Heart left ventricle (tissue), 16 donors: ENCODE data around the gene B4GAT1. TPM values are rescaled to one million over a fixed set of nuclear protein-coding genes. Genes with fewer than 3 reads are reported as not detected.
A peak's percentile ranks its signal among the peaks of the same experiment; 100 is the strongest.

Source experiments
- ATAC-seq, 4 donors: fragments of 200-7000 bp; cut with Tn5 transposase; one replicate each; pipeline ENCODE4 v1.9.1; 2020 to 2022; ENCODE audit warnings: moderate library complexity in 4 of 4, mild to moderate bottlenecking in 3 of 4, moderate number of reproducible peaks in 1 of 4
- DNase-seq, 5 donors: peaks; one replicate each; pipeline ENCODE4 v3.0.0-alpha.2; 2020
- H3K27ac ChIP-seq, 12 donors: fragments of 200-600 bp; sonication (generic) in 4 of 12; one replicate each; pipeline versions ENCODE4 v1.5.0 to v1.8.0; 2016 to 2022; ENCODE audit warnings: mild to moderate bottlenecking in 2 of 12
- H3K27me3 ChIP-seq, 9 donors: fragments of 200-600 bp; sonication (generic) in 2 of 9; one replicate each; pipeline versions ENCODE4 v1.5.1 to v1.8.0; 2016 to 2022; ENCODE audit warnings: mild to moderate bottlenecking in 3 of 9
- H3K36me3 ChIP-seq, 9 donors: fragments of 200-600 bp; sonication (generic) in 2 of 9; one replicate each; pipeline versions ENCODE4 v1.5.0 to v1.8.0; 2018 to 2022; ENCODE audit warnings: mild to moderate bottlenecking in 2 of 9
- H3K4me1 ChIP-seq, 12 donors: fragments of 200-600 bp; sonication (generic) in 4 of 12; one replicate each; pipeline versions ENCODE4 v1.5.0 to v1.8.0; 2016 to 2022; ENCODE audit warnings: mild to moderate bottlenecking in 3 of 12
- H3K4me3 ChIP-seq, 12 donors: fragments of 200-600 bp; sonication (generic) in 4 of 12; one replicate each; pipeline versions ENCODE4 v1.5.0 to v1.8.0; 2017 to 2022; ENCODE audit warnings: mild to moderate bottlenecking in 9 of 12, moderate library complexity in 4 of 12
- H3K9me3 ChIP-seq, 12 donors: fragments of 200-600 bp; sonication (generic) in 4 of 12; one replicate each; pipeline versions ENCODE4 v1.5.0 to v1.8.0; 2016 to 2022; ENCODE audit warnings: mild to moderate bottlenecking in 1 of 12
- POLR2A ChIP-seq, 2 donors: fragments of 450-650 bp; IDR thresholded peaks; one replicate each; pipeline ENCODE4 v1.6.1; 2017; ENCODE audit warnings: antibody characterized with exemption in 2 of 2, mild to moderate bottlenecking in 2 of 2, moderate library complexity in 2 of 2
- WGBS, 4 donors: extraction: QIAGEN DNeasy Blood & Tissue Kit in 2 of 4; methylation state at CpG; one replicate each; pipeline versions ENCODE4 v1.1.5 to v1.1.7; 2013 to 2018; 5-methylcytosine and 5-hydroxymethylcytosine counted together
- intact Hi-C, 10 donors: fragments of 100-400 bp; cut with DNase I; formaldehyde crosslinking; loops; one replicate each; pipeline versions ENCODE4 v1.11.1 to v1.14.2; 2022
- polyA plus RNA-seq, 2 donors: library from polyadenylated mRNA; stranded (reverse); fragments of 200-250 nt; gene quantifications; one replicate each; pipeline ENCODE4 v1.2.3, GENCODE V29; 2013
- total RNA-seq, 9 donors: library from RNA; depleted of rRNA in 2 of 9; stranded (reverse); fragments of >200 nt in 2 of 9; fragmentation: NEBNext Ultra II Directional in 3 of 9; extraction: Animal tissue kit (Norgen Biotek cat#: 25700) in 3 of 9; gene quantifications; one replicate each; pipeline versions ENCODE4 v1.1.0 to v1.2.4, GENCODE V29; 2016 to 2023
- TF ChIP-seq, protein P1 (sequence below), 12 donors: fragments of 200-600 bp; sonication (generic) in 4 of 12; IDR thresholded peaks; one replicate each; pipeline versions ENCODE4 v1.5.0 to v1.8.0; 2018 to 2022; ENCODE audit warnings: antibody characterized with exemption in 12 of 12, mild to moderate bottlenecking in 5 of 12
- donor health status: ischemic (EF 13 %, LVEDD 7.1; RV severe dilation, severe dysfunction).
- donor health status: healthy with polysubstance abuse.
- donor health status: DM: no; HTN: yes; CAD: no.
- donor health status: DM: no; HTN: no; CAD: no.
- donor health status: ischemic (EF 25% LVEDD 6.9; RV normal size, moderate dysfunction).
- donor health status: ischemic (EF 25% LVEDD 5.7; RV mildly dilated, moderate dysfunction).
- donor health status: healthy.
- donor health status: DM: yes; HTN: yes; CAD: no.
- donor health status: ischemic (EF 35%, LVEDD 5.7; RV mildly dilated, moderate dysfunction).
- donor health status: nonischemic (EF 11% LVEDD 7.7; RV severe dilation, severe dysfunction).
- donor health status: DM: yes; HTN: yes; CAD: no.
- donor health status: PGD.
- donor health status: ischemic (EF 29% LVEDD 5.4; RV normal size, mild dysfunction).
- donor health status: nonischemic (EF 23%, LVEDD 6.1; RV moderate dilation, normal function).

The B4GAT1 gene
- total and polyA plus RNA-seq, 11 donors, result 37.2 to 109 (median 52.3) TPM

DNA sequence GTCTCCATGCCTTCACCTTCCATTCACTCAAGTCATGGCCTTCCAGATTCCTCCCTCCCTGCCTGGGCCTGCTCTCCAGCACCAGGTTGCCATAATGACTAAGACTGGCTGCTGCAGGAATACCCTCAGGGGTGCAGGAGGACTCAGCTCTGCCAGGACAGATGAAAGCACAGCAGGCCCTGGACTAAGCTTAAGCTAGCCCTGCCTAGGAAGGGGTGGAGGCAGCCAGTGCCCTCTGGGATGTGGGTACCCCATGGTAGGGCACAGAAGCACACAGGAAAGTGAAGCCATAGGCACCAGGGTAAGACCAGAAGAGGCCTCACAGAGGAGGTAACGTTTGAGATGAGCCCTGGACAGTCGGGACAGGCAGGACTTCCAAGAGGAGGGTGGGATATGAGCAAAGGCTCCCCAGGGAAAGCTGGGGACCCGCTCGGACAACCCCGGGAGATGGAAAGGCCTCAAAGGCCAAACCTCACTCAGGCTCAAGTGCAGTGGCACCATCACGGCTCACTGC is 8.2 kb downstream of the B4GAT1 start:
- no peak for ATAC-seq
- Histone ChIP-seq H3K4me1 (peaks cover 8 to 45% (median 29%) of the 10 kb centered on the region in 12 donors), H3K27me3 (no peaks in the 10 kb centered on the region), H3K36me3 (peaks cover 0 to 57% (median 39%) of the 10 kb centered on the region in 9 donors), H3K9me3 (no peaks in the 10 kb centered on the region), H3K27ac (no peak overlapping the region), H3K4me3 (no peak overlapping the region)
- TF ChIP-seq POLR2A (IDR thresholded peaks at IDR 0.05), result no peak
- TF ChIP-seq, protein P1, sequence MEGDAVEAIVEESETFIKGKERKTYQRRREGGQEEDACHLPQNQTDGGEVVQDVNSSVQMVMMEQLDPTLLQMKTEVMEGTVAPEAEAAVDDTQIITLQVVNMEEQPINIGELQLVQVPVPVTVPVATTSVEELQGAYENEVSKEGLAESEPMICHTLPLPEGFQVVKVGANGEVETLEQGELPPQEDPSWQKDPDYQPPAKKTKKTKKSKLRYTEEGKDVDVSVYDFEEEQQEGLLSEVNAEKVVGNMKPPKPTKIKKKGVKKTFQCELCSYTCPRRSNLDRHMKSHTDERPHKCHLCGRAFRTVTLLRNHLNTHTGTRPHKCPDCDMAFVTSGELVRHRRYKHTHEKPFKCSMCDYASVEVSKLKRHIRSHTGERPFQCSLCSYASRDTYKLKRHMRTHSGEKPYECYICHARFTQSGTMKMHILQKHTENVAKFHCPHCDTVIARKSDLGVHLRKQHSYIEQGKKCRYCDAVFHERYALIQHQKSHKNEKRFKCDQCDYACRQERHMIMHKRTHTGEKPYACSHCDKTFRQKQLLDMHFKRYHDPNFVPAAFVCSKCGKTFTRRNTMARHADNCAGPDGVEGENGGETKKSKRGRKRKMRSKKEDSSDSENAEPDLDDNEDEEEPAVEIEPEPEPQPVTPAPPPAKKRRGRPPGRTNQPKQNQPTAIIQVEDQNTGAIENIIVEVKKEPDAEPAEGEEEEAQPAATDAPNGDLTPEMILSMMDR (IDR thresholded peaks at IDR 0.05), result no peak
- WGBS, 4 donors, result 89 to 93% (median 90%) methylated on average over 6 of the region's 6 CpGs
- intact Hi-C loops, result loop anchor here in 1 of 10 donors (5.0 kb wide), 1 partner anchor 47 kb away; the partner anchor contains the start of gene TMEM151A
- peak in 2 of 5 donors; percentile 8 to 40 for DNase-seq

- ATAC-seq (no peak), DNase-seq (peak in 3 of 5 donors; percentile 22 to 38 (median 23))
- Histone ChIP-seq H3K27me3 (no peaks in the 10 kb centered on the region), H3K4me1 (peaks cover 4 to 38% (median 23%) of the 10 kb centered on the region in 12 donors), H3K27ac (no peak overlapping the region), H3K36me3 (peaks cover 0 to 57% (median 39%) of the 10 kb centered on the region in 9 donors), H3K9me3 (no peaks in the 10 kb centered on the region), H3K4me3 (no peak overlapping the region)
- 85 to 92% (median 88%) methylated on average over 11 to 17 of the region's 17 CpGs for WGBS, 4 donors
- TF ChIP-seq, protein P1 (IDR thresholded peaks at IDR 0.05), result no peak
- TF ChIP-seq POLR2A (IDR thresholded peaks at IDR 0.05), result no peak
- intact Hi-C loops, result loop anchor here in 1 of 10 donors (5.0 kb wide), 1 partner anchor 46 kb away; the partner anchor contains the start of gene TMEM151A
Observed at GRCh38 chr11:66338276-66339161, 8.9 kb downstream of the B4GAT1 start.

DNA sequence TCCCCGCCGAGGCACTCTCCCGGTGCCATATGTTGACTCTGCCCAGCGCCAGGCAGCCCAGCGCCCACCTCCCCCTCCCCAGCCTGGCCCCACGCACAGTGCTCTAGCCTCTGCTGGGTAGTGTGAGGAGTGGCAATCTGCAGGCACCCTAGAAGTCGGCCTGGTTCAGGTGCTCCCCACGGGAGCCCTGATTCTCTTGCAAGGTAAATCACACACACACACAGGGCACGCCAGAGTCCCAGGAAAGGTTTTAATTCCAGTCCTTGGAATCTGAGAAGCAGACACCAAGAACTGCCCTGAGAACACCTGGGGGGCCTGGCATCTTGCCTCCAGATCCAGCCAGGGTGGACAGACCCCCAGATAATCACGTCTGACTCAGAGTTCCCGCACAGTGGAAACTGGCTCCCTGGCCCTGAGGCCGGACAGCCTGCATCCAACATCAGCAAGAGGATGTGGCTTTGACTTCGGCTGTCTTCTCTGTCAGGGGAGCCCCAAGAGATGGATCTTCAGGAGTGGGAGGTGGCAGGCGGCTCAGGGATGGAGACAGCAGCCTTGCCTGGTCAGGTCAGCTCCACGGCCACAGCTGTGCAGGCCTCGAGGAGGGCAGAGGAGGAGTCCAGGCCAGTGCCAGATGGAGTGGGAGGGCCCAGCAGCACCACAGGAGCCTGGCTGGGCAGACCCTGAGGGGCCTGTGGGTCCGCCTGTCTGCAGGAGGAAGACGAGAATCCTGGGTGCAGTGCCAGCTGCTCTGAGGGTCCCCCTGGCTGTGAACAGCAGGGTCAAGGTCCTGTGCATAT is 10.1 kb downstream of the B4GAT1 start:
- TF ChIP-seq, protein P1 (IDR thresholded peaks at IDR 0.05), result no peak
- TF ChIP-seq POLR2A (IDR thresholded peaks at IDR 0.05), result no peak
- intact Hi-C loops, result loop anchor here in 1 of 10 donors (5.0 kb wide), 1 partner anchor 45 kb away; the partner anchor contains the start of gene TMEM151A
- Histone ChIP-seq H3K9me3 (no peaks in the 10 kb centered on the region), H3K4me3 (no peak overlapping the region), H3K4me1 (peaks cover 4 to 35% (median 20%) of the 10 kb centered on the region in 12 donors), H3K36me3 (peaks cover 0 to 66% (median 41%) of the 10 kb centered on the region in 9 donors), H3K27ac (peak overlapping the region in 3 of 12 donors; percentile 66 to 78 (median 68)), H3K27me3 (no peaks in the 10 kb centered on the region)
- DNase-seq, result peak in 2 of 5 donors; percentile 22 to 27
- ATAC-seq, result peak in 1 of 4 donors; percentile 11
- WGBS, 4 donors, result 65 to 73% (median 70%) methylated on average over 16 to 18 of the region's 18 CpGs
